SK-N-SH (cell line): ENCODE measurements around the gene NDUFS2. TPM values are rescaled to one million over a fixed set of nuclear protein-coding genes. Genes with fewer than 3 reads are reported as not detected.
A peak's percentile ranks its signal among the peaks of the same experiment; 100 is the strongest.

ENCODE experiments used
- CTCF ChIA-PET: fragments of 300-600, 350-600 bp; formaldehyde crosslinking; extraction: SDS; loops from one replicate; lab custom pipeline; 2021; lab: Yijun Ruan, JAX
- POLR2A ChIA-PET: fragments of 350-600 bp; sonication (Branson Sonifier 250); formaldehyde crosslinking; extraction: SDS; loops from one replicate; lab custom pipeline; 2020; ENCODE audit warnings: antibody characterized with exemption, inconsistent platforms; lab: Yijun Ruan, JAX
- DNase-seq: peaks from one replicate; pipeline ENCODE4 v3.0.0; 2012
- H2AFZ ChIP-seq: fragments of 200-600 bp; sonication (generic); 2 replicates; pipeline ENCODE4 v1.8.1; 2016; ENCODE audit warnings: antibody characterized with exemption, mild to moderate bottlenecking, low read depth
- H3F3A ChIP-seq: fragments of 200-600 bp; sonication (generic); replicated peaks from 2 replicates; pipeline ENCODE3; 2016; ENCODE audit warnings: antibody characterized with exemption, mild to moderate bottlenecking; ENCODE audit not compliant: insufficient read depth
- H3K27ac ChIP-seq, 2 experiments: fragments of 200-500 bp in 1 of 2; fragments of 200-600 bp in 1 of 2; sonication (Bioruptor generic) in 1 of 2; sonication (generic), shearing (Covaris generic) in 1 of 2; 2 replicates each; pipeline versions ENCODE4 v1.5.1 to v1.6.1; 2014 to 2016; ENCODE audit warnings: low read depth in 2 of 2, inconsistent platforms in 1 of 2, low read length in 1 of 2, mild to moderate bottlenecking in 1 of 2, mixed read lengths in 1 of 2
- H3K27me3 ChIP-seq: fragments of 200-600 bp; sonication (generic), shearing (Covaris generic); 2 replicates; pipeline ENCODE4 v1.6.1; 2016; ENCODE audit warnings: mixed run types; ENCODE audit not compliant: insufficient read depth
- H3K36me3 ChIP-seq, 2 experiments: fragments of 200-500 bp in 1 of 2; fragments of 200-600 bp in 1 of 2; sonication (Bioruptor generic) in 1 of 2; sonication (generic) in 1 of 2; replicated peaks in 1 of 2; 2 replicates each; pipeline versions ENCODE3 to v1.5.1; 2014 to 2016; ENCODE audit warnings: low read length in 1 of 2, mild to moderate bottlenecking in 1 of 2; ENCODE audit not compliant: insufficient read depth in 2 of 2, control insufficient read depth in 1 of 2
- H3K4me1 ChIP-seq, 2 experiments: fragments of 200-500 bp in 1 of 2; fragments of 200-600 bp in 1 of 2; sonication (Bioruptor generic) in 1 of 2; sonication (generic), shearing (Covaris generic) in 1 of 2; 2 replicates each; pipeline versions ENCODE4 v1.5.1 to v1.6.1; 2014 to 2016; ENCODE audit warnings: low read depth in 1 of 2, low read length in 1 of 2, mixed run types in 1 of 2; ENCODE audit not compliant: insufficient read depth in 2 of 2, control insufficient read depth in 1 of 2
- H3K4me2 ChIP-seq: fragments of 200-600 bp; sonication (generic), shearing (Covaris generic); 2 replicates; pipeline ENCODE4 v1.6.1; 2017; ENCODE audit warnings: mixed run types
- H3K4me3 ChIP-seq, 2 experiments: fragments of 200-500 bp in 1 of 2; fragments of 200-600 bp in 1 of 2; sonication (Bioruptor generic) in 1 of 2; sonication (generic), shearing (Covaris generic) in 1 of 2; 2 replicates each; pipeline versions ENCODE4 v1.5.1 to v1.8.1; 2014 to 2016; ENCODE audit warnings: low read depth in 2 of 2, inconsistent platforms in 1 of 2, low read length in 1 of 2, mild to moderate bottlenecking in 1 of 2, mixed read lengths in 1 of 2, moderate library complexity in 1 of 2
- H3K79me2 ChIP-seq: fragments of 200-600 bp; sonication (generic); 2 replicates; pipeline ENCODE4 v1.8.1; 2017; ENCODE audit warnings: mild to moderate bottlenecking; ENCODE audit not compliant: insufficient read depth
- H3K9ac ChIP-seq: fragments of 200-600 bp; sonication (generic); 2 replicates; pipeline ENCODE4 v1.6.1; 2017; ENCODE audit warnings: mixed run types
- H3K9me2 ChIP-seq: fragments of 200-600 bp; sonication (generic); 2 replicates; pipeline ENCODE4 v1.6.1; 2017; ENCODE audit warnings: mixed run types
- H3K9me3 ChIP-seq: fragments of 200-600 bp; sonication (generic); 2 replicates; pipeline ENCODE4 v1.6.1; 2017; ENCODE audit warnings: mixed run types, mild to moderate bottlenecking, moderate library complexity
- H4K20me1 ChIP-seq: fragments of 200-600 bp; sonication (generic); 2 replicates; pipeline ENCODE4 v1.6.1; 2017; ENCODE audit warnings: mild to moderate bottlenecking, mixed run types; ENCODE audit not compliant: insufficient read depth
- CTCF ChIP-seq: fragments of 200-600 bp; sonication (generic); IDR thresholded peaks from 2 replicates; pipeline ENCODE4 v1.6.1; 2017; ENCODE audit warnings: antibody characterized with exemption, mild to moderate bottlenecking, moderate library complexity
- FOSL2 ChIP-seq: IDR thresholded peaks from 2 replicates; pipeline ENCODE4 v1.4.0; 2012; ENCODE audit warnings: low read depth, mild to moderate bottlenecking, moderate library complexity, borderline replicate concordance
- PBX3 ChIP-seq: IDR thresholded peaks from 2 replicates; pipeline ENCODE4; 2012
- POLR2AphosphoS5 ChIP-seq: IDR thresholded peaks from 2 replicates; pipeline ENCODE4 v1.6.1; 2012; ENCODE audit warnings: low read depth, low read length
- REST ChIP-seq: IDR thresholded peaks from 2 replicates; pipeline ENCODE4 v1.6.1; 2012; ENCODE audit warnings: mild to moderate bottlenecking, low read depth, low read length, moderate library complexity
- RXRA ChIP-seq: IDR thresholded peaks from 2 replicates; pipeline ENCODE4 v1.4.0; 2012; ENCODE audit warnings: low read depth, mild to moderate bottlenecking, borderline replicate concordance
- YY1 ChIP-seq: IDR thresholded peaks from 2 replicates; pipeline ENCODE4 v1.4.0; 2012; ENCODE audit warnings: low read depth, mild to moderate bottlenecking
- WGBS: methylation state at CpG from one replicate; pipeline ENCODE4 v1.1.6; 2017; ENCODE audit warnings: low lambda C conversion rate; 5-methylcytosine and 5-hydroxymethylcytosine counted together
- polyA plus RNA-seq, 3 experiments: library from polyadenylated mRNA; depleted of rRNA; stranded (reverse); fragments of >200 nt; gene quantifications; 2 replicates each; pipeline ENCODE4 v1.2.3, GENCODE V29; 2012
- TF ChIP-seq, protein P1 (sequence below): fragments of 150-350 bp; IDR thresholded peaks from 2 replicates; pipeline ENCODE4 v1.6.1; 2017; ENCODE audit warnings: antibody characterized with exemption, low read length, low read depth, borderline replicate concordance

NDUFS2 gene
- polyA plus RNA-seq, 1 of the 3 experiments (the other 2 are of a cell fraction): 203 TPM

GRCh38 chr1:161199506-161200139 lies 2.5 kb upstream of the NDUFS2 start (continued):
- no peak for TF ChIP-seq RXRA
- no peak for TF ChIP-seq POLR2AphosphoS5
- no peak for TF ChIP-seq PBX3

DNA sequence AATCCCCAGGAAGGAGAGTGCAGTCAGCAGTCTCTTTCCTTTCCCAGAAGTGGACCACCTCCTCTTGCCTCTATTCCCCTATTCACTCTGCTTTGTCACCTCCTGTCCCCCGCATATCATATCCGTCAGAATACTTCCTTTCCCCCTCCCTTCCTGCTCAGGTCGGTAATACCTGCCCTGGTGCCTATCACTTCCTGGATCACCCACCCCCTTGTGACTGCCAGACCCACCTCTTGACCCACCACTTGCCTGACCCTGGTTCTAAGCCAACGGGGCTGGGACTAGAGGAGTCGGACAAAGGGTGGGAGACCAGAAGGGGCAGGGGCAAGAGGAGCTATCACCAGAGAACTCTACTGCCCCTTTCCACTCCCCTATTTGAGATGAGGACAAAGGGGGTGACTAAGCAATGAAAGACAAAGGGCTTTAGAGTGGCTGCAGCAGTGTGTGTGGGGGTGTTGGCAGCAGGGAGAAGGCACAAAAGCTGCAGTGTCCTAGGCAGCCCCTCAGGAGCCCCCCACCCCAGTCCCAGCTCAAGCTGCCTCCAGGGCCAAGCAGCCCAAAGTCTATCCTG lies 1.7 kb upstream of the NDUFS2 start:
- peak overlapping the region in 1 of 2 experiments; percentile 99; a peak in 2 of 4 replicates for H3K27ac ChIP-seq
- H3K27me3 ChIP-seq: no peaks in the 10 kb centered on the region
- H4K20me1 ChIP-seq: no peaks in the 10 kb centered on the region
- TF ChIP-seq CTCF: no peak
- TF ChIP-seq FOSL2: no peak
- TF ChIP-seq YY1: no peak
- no peak for TF ChIP-seq REST
- TF ChIP-seq, protein P1, sequence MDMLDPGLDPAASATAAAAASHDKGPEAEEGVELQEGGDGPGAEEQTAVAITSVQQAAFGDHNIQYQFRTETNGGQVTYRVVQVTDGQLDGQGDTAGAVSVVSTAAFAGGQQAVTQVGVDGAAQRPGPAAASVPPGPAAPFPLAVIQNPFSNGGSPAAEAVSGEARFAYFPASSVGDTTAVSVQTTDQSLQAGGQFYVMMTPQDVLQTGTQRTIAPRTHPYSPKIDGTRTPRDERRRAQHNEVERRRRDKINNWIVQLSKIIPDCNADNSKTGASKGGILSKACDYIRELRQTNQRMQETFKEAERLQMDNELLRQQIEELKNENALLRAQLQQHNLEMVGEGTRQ: no peak
- peaks cover 11 to 24% of the 10 kb centered on the region in 2 experiments for H3K36me3 ChIP-seq
- no peak overlapping the region for H3K4me3 ChIP-seq
- H3K9me3 ChIP-seq: no peaks in the 10 kb centered on the region
- peaks cover 33 to 71% of the 10 kb centered on the region in 2 experiments for H3K4me1 ChIP-seq
- CTCF ChIA-PET: interaction anchor here (1.2 to 6.8 kb wide), 7 partner anchors 8 to 181 kb away, joined by 3 to 65 read pairs (median 11); partner anchors contain the start of genes PPOX and TOMM40L
- no peak overlapping the region for H2AFZ ChIP-seq
- H3K4me2 ChIP-seq: no peak overlapping the region
- no peak for DNase-seq
- POLR2A ChIA-PET: no interaction called here
- H3K79me2 ChIP-seq: peaks cover 33% of the 10 kb centered on the region
- H3F3A ChIP-seq: peaks cover 12% of the 10 kb centered on the region
- H3K9ac ChIP-seq: no peak overlapping the region
- no peaks in the 10 kb centered on the region for H3K9me2 ChIP-seq
- 95% methylated on average over 5 of the region's 5 CpGs for WGBS
